Prostate gland (tissue), 2 donors: ENCODE results near the gene METRNL. TPM values are rescaled to one million over a fixed set of nuclear protein-coding genes. Genes with fewer than 3 reads are reported as not detected.

Source experiments
- DNase-seq: peaks from one replicate; pipeline ENCODE4 v3.0.0-alpha.2; 2019; ENCODE audit warnings: low spot score
- H3K27ac ChIP-seq, 2 donors: fragments of 200-600 bp; sonication (generic); 2 replicates each; pipeline ENCODE4 v1.5.1; 2017 to 2019
- H3K27me3 ChIP-seq: fragments of 200-600 bp; sonication (generic); replicated peaks from 2 replicates; pipeline ENCODE4 v1.5.1; 2019; ENCODE audit not compliant: insufficient read depth
- H3K36me3 ChIP-seq, 2 donors: fragments of 200-600 bp; sonication (generic); 1 replicate in 1 of 2; 2 replicates in 1 of 2; pipeline versions ENCODE4 v1.5.1 to v1.8.1; 2017 to 2019
- H3K4me1 ChIP-seq: fragments of 200-600 bp; sonication (generic); replicated peaks from 2 replicates; pipeline ENCODE4 v1.5.1; 2019
- H3K4me3 ChIP-seq, 2 donors: fragments of 200-600 bp; sonication (generic); 2 replicates each; pipeline ENCODE4 v1.5.1; 2017 to 2019
- H3K9me3 ChIP-seq: fragments of 200-600 bp; sonication (generic); 2 replicates; pipeline ENCODE4 v1.5.1; 2017
- POLR2A ChIP-seq: fragments of 450-650 bp; IDR thresholded peaks from one replicate; pipeline ENCODE4 v1.6.1; 2016; ENCODE audit warnings: antibody characterized with exemption, mild to moderate bottlenecking
- POLR2AphosphoS5 ChIP-seq: sonication (generic); formaldehyde crosslinking; IDR thresholded peaks from one replicate; pipeline ENCODE4 v1.6.1; 2017; ENCODE audit warnings: antibody characterized with exemption
- WGBS: methylation state at CpG from one replicate; pipeline ENCODE4 v1.1.5; 2018; 5-methylcytosine and 5-hydroxymethylcytosine counted together
- intact Hi-C: fragments of 100-400 bp; cut with DNase I; formaldehyde crosslinking; loops from one replicate; pipeline ENCODE4 v1.14.2; 2022
- total RNA-seq, 2 donors: library from RNA; depleted of rRNA; stranded (reverse); fragments of >200 nt; gene quantifications; one replicate each; pipeline ENCODE4 v1.1.0, GENCODE V29; 2016
- TF ChIP-seq, protein P1 (sequence below), 4 experiments: fragments of 200-600 bp in 2 of 4; fragments of 450-650 bp in 2 of 4; sonication (generic) in 2 of 4; IDR thresholded peaks; 1 replicate in 3 of 4; 2 replicates in 1 of 4; pipeline ENCODE4 v1.5.1; 2016 to 2019; ENCODE audit warnings: antibody characterized with exemption in 4 of 4, mild to moderate bottlenecking in 2 of 4, moderate library complexity in 2 of 4

METRNL gene
- total RNA-seq, 2 donors from 2014 or later = 22.4 to 59.4 TPM

GRCh38 chr17:83115832-83116231 is 36.4 kb downstream of the METRNL start:
- no peak for DNase-seq
- H3K27ac ChIP-seq = no peak overlapping the region
- H3K4me3 ChIP-seq = no peak overlapping the region
- WGBS = 90% methylated on average over 15 of the region's 18 CpGs
- no peaks in the 10 kb centered on the region for H3K36me3 ChIP-seq
- intact Hi-C loops = no loop called here
- no peaks in the 10 kb centered on the region for H3K4me1 ChIP-seq
- H3K9me3 ChIP-seq = no peaks in the 10 kb centered on the region
- TF ChIP-seq, protein P1, sequence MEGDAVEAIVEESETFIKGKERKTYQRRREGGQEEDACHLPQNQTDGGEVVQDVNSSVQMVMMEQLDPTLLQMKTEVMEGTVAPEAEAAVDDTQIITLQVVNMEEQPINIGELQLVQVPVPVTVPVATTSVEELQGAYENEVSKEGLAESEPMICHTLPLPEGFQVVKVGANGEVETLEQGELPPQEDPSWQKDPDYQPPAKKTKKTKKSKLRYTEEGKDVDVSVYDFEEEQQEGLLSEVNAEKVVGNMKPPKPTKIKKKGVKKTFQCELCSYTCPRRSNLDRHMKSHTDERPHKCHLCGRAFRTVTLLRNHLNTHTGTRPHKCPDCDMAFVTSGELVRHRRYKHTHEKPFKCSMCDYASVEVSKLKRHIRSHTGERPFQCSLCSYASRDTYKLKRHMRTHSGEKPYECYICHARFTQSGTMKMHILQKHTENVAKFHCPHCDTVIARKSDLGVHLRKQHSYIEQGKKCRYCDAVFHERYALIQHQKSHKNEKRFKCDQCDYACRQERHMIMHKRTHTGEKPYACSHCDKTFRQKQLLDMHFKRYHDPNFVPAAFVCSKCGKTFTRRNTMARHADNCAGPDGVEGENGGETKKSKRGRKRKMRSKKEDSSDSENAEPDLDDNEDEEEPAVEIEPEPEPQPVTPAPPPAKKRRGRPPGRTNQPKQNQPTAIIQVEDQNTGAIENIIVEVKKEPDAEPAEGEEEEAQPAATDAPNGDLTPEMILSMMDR (IDR thresholded peaks at IDR 0.05) = no peak
- TF ChIP-seq POLR2A (no peak), POLR2AphosphoS5 (no peak)
- H3K27me3 ChIP-seq = no peaks in the 10 kb centered on the region

DNA sequence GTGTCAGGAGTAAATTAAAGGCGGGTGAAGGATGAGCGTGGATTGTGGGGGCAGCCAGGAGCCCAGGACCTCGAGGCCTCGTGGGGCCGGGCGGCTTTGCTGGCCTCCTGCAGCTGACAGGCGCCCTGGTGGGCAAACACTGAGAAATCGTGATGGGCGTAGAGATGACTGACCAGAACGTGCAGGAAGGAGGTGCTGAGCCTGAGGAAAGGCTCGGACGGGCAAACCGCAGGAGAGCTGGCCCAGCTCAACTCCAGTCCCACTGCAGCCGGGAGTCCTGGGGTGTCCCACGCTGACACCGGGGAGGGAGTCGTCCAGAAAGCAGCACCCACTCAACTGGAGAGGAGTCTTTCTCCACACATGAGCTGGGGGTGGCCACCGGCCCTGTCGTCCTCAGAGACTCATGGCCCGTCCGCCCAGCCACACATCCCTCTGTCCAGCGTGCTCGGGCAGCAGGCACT is 36.9 kb downstream of the METRNL start:
- TF ChIP-seq POLR2AphosphoS5 (no peak), POLR2A (no peak)
- TF ChIP-seq, protein P1 (IDR thresholded peaks at IDR 0.05) = no peak
- no peak for DNase-seq
- Histone ChIP-seq H3K4me1 (no peaks in the 10 kb centered on the region), H3K9me3 (no peaks in the 10 kb centered on the region), H3K27me3 (no peaks in the 10 kb centered on the region), H3K27ac (no peak overlapping the region), H3K4me3 (no peak overlapping the region), H3K36me3 (no peaks in the 10 kb centered on the region)
- WGBS = 92% methylated on average over 23 of the region's 23 CpGs
- intact Hi-C loops = no loop called here

DNA sequence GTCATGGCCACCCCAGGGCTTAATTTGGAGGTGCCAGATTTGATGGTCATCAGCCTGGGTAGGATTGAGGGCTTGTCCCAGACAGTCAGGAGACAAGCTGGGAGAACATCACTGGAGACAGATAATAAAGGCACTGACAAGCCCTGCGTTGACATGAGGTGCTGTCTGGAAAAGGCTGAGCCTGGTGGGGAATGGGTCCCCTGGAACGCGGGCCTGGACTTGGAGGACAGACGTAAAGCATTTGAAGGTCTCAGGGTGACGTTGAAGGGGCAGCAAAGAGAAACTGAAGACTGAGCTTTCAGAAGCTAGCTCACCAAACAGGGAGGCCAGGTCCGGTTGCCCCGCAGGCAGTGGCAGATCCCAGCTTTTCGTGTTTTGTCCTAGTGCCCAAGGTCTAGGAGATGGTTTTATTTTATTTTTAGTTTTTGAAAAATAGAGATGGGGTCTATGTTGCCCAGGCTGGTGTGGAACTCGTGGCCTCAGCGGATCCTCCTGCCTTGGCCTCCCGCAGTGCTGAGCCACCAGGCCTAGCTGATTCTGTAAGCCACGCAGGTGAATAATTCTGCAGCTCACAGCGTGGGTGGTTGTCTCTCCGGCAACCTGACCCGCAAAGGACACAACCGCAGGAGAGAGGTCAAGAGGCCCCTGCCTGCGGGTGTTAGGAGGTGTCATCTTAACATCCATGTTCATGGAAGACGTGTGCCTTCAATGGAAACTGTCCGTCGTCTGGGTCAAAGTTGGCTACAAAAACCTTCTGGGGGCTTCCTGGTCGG is 37.6 kb downstream of the METRNL start:
- H3K27ac ChIP-seq = no peak overlapping the region
- 94% methylated on average over 21 of the region's 21 CpGs for WGBS
- DNase-seq = no peak
- intact Hi-C loops = no loop called here
- no peaks in the 10 kb centered on the region for H3K9me3 ChIP-seq
- no peaks in the 10 kb centered on the region for H3K4me1 ChIP-seq
- H3K4me3 ChIP-seq = no peak overlapping the region
- H3K36me3 ChIP-seq = no peaks in the 10 kb centered on the region
- TF ChIP-seq POLR2AphosphoS5 (no peak), POLR2A (no peak)
- TF ChIP-seq, protein P1 (IDR thresholded peaks at IDR 0.05) = no peak
- H3K27me3 ChIP-seq = no peaks in the 10 kb centered on the region

DNA sequence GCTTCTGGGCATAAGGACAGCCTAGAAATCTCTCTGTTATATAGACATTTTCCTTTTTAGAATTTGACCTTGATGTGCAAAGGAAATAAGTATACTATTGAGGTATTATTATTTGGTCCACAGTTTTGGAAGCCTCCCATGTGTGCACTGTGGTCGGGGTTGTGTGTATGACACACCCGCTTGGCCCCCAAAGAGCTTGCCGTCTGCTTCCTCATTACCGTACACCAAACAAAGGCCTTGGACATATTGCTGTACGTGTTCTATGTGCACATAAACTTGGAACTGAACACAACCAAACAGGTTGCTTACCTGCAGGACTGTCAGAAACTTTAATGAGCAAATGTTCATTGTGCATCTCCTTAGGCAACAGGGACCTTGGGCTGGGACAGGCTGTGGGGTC is 38.2 kb downstream of the METRNL start:
- TF ChIP-seq, protein P1 (IDR thresholded peaks at IDR 0.05) = no peak
- TF ChIP-seq POLR2A (no peak), POLR2AphosphoS5 (no peak)
- H3K4me1 ChIP-seq = no peaks in the 10 kb centered on the region
- no peak overlapping the region for H3K4me3 ChIP-seq
- no peaks in the 10 kb centered on the region for H3K9me3 ChIP-seq
- no peaks in the 10 kb centered on the region for H3K36me3 ChIP-seq
- H3K27me3 ChIP-seq = no peaks in the 10 kb centered on the region
- no peak for DNase-seq
- no peak overlapping the region for H3K27ac ChIP-seq
- WGBS = 81% methylated on average over 5 of the region's 5 CpGs
- intact Hi-C loops = no loop called here
